ENCODE data around the gene IL12RB1.

The IL12RB1 gene

DNA sequence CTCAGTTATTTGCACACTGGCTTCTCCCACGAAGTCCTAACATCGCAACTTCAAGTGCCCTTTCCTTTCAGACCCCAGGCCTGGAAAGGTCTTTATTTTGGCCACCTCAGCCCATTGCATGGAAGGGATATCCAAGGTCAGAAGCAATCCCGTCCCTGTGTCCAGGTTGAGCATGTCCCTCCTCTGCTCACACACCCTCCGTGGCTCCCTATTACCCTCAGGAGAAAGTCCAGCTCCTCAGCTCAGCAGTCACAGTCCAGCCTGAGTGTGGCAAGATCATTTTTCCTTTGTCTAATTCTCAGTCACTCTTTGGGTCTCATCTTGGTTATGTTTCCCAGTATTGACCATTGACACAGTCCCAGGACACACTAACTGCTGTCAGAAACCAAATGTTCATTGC, 59.6 kb downstream of the IL12RB1 start:
- in situ Hi-C loops (cut with HindIII; ENCODE audit: low sequenced_read_pairs), result no loop called here
- no peak for DNase-seq (ENCODE audit: low read depth, low spot score)
- no peak overlapping the region for H3K4me3 ChIP-seq (ENCODE audit: low read depth, low read length)
- no peak for TF ChIP-seq CTCF (IDR thresholded peaks at IDR 0.05; ENCODE audit: low read depth, low read length)

DNA sequence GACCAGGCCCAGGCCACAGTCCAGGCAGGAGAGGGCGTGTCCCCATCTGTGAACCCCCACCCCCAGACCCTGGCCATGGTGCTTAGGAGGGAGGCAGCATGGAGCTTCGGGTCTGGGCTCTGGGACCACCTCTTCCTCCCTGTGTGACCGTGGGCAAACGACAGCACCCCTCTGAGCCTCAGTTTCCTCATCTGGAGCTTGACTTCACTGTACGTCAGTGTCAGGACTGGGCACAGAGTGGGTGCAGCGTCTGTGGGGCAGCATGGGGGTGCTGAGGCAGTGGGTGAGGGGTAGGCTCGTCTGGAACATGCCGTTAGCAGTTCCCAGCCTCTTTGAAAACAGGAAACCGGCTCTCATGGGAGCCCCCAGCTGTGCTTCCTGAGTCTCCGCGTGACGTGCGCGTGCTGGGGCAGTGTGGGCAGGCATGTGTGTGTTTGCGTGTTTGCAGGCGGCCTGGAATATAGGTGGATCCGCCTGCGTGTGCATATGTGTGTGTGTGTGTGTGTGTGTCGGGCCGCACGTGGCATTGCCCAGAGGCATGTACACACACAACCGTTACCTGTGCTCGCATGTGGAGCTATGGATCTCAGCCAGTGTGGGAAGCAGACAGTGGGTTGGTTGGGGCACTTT, 63.0 kb downstream of the IL12RB1 start:
- DNase-seq (ENCODE audit: low read depth, low spot score), result peak; percentile 46
- H3K4me3 ChIP-seq (ENCODE audit: low read depth, low read length), result no peak overlapping the region
- in situ Hi-C loops (cut with HindIII; ENCODE audit: low sequenced_read_pairs), result no loop called here
- TF ChIP-seq CTCF (IDR thresholded peaks at IDR 0.05; ENCODE audit: low read depth, low read length), result no peak

GRCh38 chr19:18021121-18021755, 65.5 kb downstream of the IL12RB1 start:
- in situ Hi-C loops (cut with HindIII; ENCODE audit: low sequenced_read_pairs), result no loop called here
- no peak overlapping the region for H3K4me3 ChIP-seq (ENCODE audit: low read depth, low read length)
- TF ChIP-seq CTCF (IDR thresholded peaks at IDR 0.05; ENCODE audit: low read depth, low read length), result no peak
- DNase-seq (ENCODE audit: low read depth, low spot score), result peak; percentile 92

DNA sequence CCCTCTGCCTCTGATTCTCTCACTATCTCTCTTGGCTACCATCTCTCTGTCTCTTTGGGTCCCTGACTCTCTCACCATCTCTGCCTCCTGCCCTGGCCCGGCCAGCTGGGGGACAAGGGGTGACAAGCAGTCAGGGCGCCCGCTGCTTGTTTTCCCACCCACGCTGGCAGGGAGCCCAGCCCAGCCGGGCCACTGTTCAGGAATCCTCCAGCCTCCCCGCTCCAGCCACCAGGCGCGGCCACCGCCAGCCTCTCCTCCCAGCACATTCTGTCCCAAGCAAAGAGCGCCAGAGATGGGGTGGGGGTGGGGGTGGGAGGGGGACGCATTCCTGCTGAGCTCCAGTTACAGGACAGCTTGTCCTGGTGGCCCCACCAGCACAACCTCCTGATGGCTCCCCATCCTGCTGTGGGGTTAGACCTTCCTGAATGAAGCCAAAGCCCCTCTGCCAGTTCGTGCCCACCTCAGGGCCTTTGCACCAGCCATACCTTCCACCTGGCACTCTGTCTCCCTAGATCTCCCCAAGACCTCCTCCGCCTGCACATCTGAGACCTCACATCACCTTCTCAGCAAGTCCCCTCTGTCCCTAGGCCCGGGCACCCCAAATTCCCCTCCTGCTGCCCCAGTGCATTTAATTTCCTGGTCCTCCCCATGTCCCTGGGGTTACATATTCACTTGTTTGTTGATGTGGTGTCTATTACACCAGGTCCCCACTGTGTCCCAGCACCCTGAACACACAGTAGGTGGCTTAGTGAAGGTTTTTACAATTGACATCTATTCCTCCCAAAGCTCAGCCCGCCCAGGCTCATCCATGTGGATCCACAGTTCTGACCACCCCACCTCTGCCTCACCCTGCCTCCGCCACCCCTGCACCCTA, 66.3 kb downstream of the IL12RB1 start:
- TF ChIP-seq CTCF (IDR thresholded peaks at IDR 0.05; ENCODE audit: low read depth, low read length), result peak; percentile 5
- H3K4me3 ChIP-seq (ENCODE audit: low read depth, low read length), result no peak overlapping the region
- in situ Hi-C loops (cut with HindIII; ENCODE audit: low sequenced_read_pairs), result no loop called here
- DNase-seq (ENCODE audit: low read depth, low spot score), result peak; percentile 42

- no peak for TF ChIP-seq CTCF (IDR thresholded peaks at IDR 0.05; ENCODE audit: low read depth, low read length)
- in situ Hi-C loops (cut with HindIII; ENCODE audit: low sequenced_read_pairs), result no loop called here
- DNase-seq (ENCODE audit: low read depth, low spot score), result no peak
Observed at GRCh38 chr19:18017275-18018083, 69.3 kb downstream of the IL12RB1 start.

More at GRCh38 chr19:18017275-18018083, 69.3 kb downstream of the IL12RB1 start:
- H3K4me3 ChIP-seq (ENCODE audit: low read depth, low read length), result no peak overlapping the region

Measured in astrocyte of the spinal cord (primary cell).